Esophagus squamous epithelium (tissue), 5 donors: Measurements from ENCODE around the gene SLC9A7. TPM values are rescaled to one million over a fixed set of nuclear protein-coding genes. Genes with fewer than 3 reads are reported as not detected.

Source experiments
- DNase-seq: peaks from one replicate; lab custom pipeline; 2025; lab: John Stamatoyannopoulos, UW
- H3K27ac ChIP-seq, 4 donors: fragments of 200-600 bp; sonication (generic); one replicate each; pipeline ENCODE4 v1.5.1; 2016 to 2019; ENCODE audit warnings: mild to moderate bottlenecking in 1 of 4
- H3K27me3 ChIP-seq, 4 donors: fragments of 200-600 bp; sonication (generic); 1 replicate in 3 of 4; 2 replicates in 1 of 4; pipeline versions ENCODE4 v1.5.1 to v1.6.0; 2017 to 2021; ENCODE audit warnings: antibody characterized with exemption in 1 of 4
- H3K36me3 ChIP-seq, 3 donors: fragments of 200-600 bp; sonication (generic); one replicate each; pipeline ENCODE4 v1.5.1; 2016 to 2019
- H3K4me1 ChIP-seq, 3 donors: fragments of 200-600 bp; sonication (generic); one replicate each; pipeline ENCODE4 v1.5.1; 2017 to 2019
- H3K4me3 ChIP-seq, 4 donors: fragments of 200-600 bp; sonication (generic); 1 replicate in 3 of 4; 2 replicates in 1 of 4; pipeline ENCODE4 v1.5.1; 2016 to 2019; ENCODE audit warnings: mild to moderate bottlenecking in 2 of 4, moderate library complexity in 1 of 4
- H3K9me3 ChIP-seq, 3 donors: fragments of 200-600 bp; sonication (generic); one replicate each; pipeline ENCODE4 v1.5.1; 2016 to 2019
- CTCF ChIP-seq, 6 experiments: fragments of 450-650 bp in 4 of 6; fragments of 200-600 bp in 2 of 6; sonication (generic) in 2 of 6; IDR thresholded peaks; one replicate each; pipeline ENCODE4 v1.5.1; 2016 to 2019; ENCODE audit warnings: antibody characterized with exemption in 6 of 6, mild to moderate bottlenecking in 4 of 6, moderate library complexity in 4 of 6
- POLR2A ChIP-seq, 4 donors: fragments of 450-650 bp; IDR thresholded peaks; one replicate each; pipeline ENCODE4 v1.6.1; 2017; ENCODE audit warnings: antibody characterized with exemption in 4 of 4, mild to moderate bottlenecking in 4 of 4, moderate library complexity in 3 of 4
- WGBS, 2 donors: methylation state at CpG; one replicate each; pipeline ENCODE4 v1.1.5; 2018; 5-methylcytosine and 5-hydroxymethylcytosine counted together
- intact Hi-C: fragments of 100-400 bp; cut with DNase I; formaldehyde crosslinking; loops from one replicate; pipeline ENCODE4 v1.15.0; 2022
- total RNA-seq, 4 donors: library from RNA; depleted of rRNA; stranded (reverse); fragments of >200 nt; gene quantifications; one replicate each; pipeline ENCODE4 v1.1.0, GENCODE V29; 2016
- donor health status: DM: yes; HTN: yes; CAD: no.

Gene SLC9A7
- total RNA-seq, 4 donors from 2014 or later = 6.4 to 16.4 (median 8.4) TPM

GRCh38 chrX:46573892-46574773, 184.8 kb downstream of the SLC9A7 start:
- no peaks in the 10 kb centered on the region for H3K36me3 ChIP-seq
- H3K27me3 ChIP-seq = no peaks in the 10 kb centered on the region
- no peaks in the 10 kb centered on the region for H3K9me3 ChIP-seq
- peak; percentile 12 for DNase-seq
- WGBS, 2 donors = 76% methylated on average over 50 of the region's 107 CpGs; no CpG with 5 or more reads in 1 of the 2 donors
- intact Hi-C loops = no loop called here
- no peak for TF ChIP-seq CTCF (IDR thresholded peaks at IDR 0.05)
- TF ChIP-seq POLR2A (IDR thresholded peaks at IDR 0.05) = no peak
- peak overlapping the region; percentile 50 to 79 (median 63) for H3K27ac ChIP-seq
- peak overlapping the region; percentile 40 to 68 (median 54) for H3K4me3 ChIP-seq
- peaks cover 0 to 41% (median 0%) of the 10 kb centered on the region in 3 donors for H3K4me1 ChIP-seq

- Histone ChIP-seq H3K27ac (peak within 1 kb of the TSS; percentile 50 to 79 (median 63)), H3K36me3 (no peaks in the 10 kb centered on the region), H3K27me3 (no peaks in the 10 kb centered on the region), H3K4me1 (peaks cover 0 to 41% (median 0%) of the 10 kb centered on the region in 3 donors), H3K4me3 (peak within 1 kb of the TSS; percentile 40 to 68 (median 54)), H3K9me3 (no peaks in the 10 kb centered on the region)
- DNase-seq = no peak
- 39% methylated on average over 10 of the region's 35 CpGs; no CpG with 5 or more reads in 1 of the 2 donors for WGBS, 2 donors
- TF ChIP-seq POLR2A (IDR thresholded peaks at IDR 0.05) (peak in 2 of 4 donors; percentile 26 to 52), CTCF (IDR thresholded peaks at IDR 0.05) (no peak)
- intact Hi-C loops = no loop called here
Measured at GRCh38 chrX:46573331-46573891, 185.5 kb downstream of the SLC9A7 start, which contains the start of gene CHST7. Gene CHST7, plus strand, starts transcription at chrX:46573765. Its CDS starts 167 bp downstream, at chrX:46573932.

- peak overlapping the region in 1 of 4 donors; percentile 79 for H3K27ac ChIP-seq
- H3K36me3 ChIP-seq = no peaks in the 10 kb centered on the region
- no peak overlapping the region for H3K4me3 ChIP-seq
- H3K27me3 ChIP-seq = no peaks in the 10 kb centered on the region
- no peaks in the 10 kb centered on the region for H3K9me3 ChIP-seq
- WGBS, 2 donors = 63 to 78% methylated on average over 5 of the region's 5 CpGs
- intact Hi-C loops = no loop called here
- no peak for DNase-seq
- H3K4me1 ChIP-seq = peaks cover 0 to 35% (median 0%) of the 10 kb centered on the region in 3 donors
- TF ChIP-seq POLR2A (IDR thresholded peaks at IDR 0.05) (no peak), CTCF (IDR thresholded peaks at IDR 0.05) (peak in 2 of 6 experiments; percentile 11 to 17)
Measured at GRCh38 chrX:46572340-46572936, 186.5 kb downstream of the SLC9A7 start.

- intact Hi-C loops = no loop called here
- Histone ChIP-seq H3K4me1 (peaks cover 0 to 28% (median 0%) of the 10 kb centered on the region in 3 donors), H3K9me3 (no peaks in the 10 kb centered on the region), H3K4me3 (no peak overlapping the region), H3K36me3 (no peaks in the 10 kb centered on the region), H3K27me3 (no peaks in the 10 kb centered on the region), H3K27ac (no peak overlapping the region)
- DNase-seq = no peak
- WGBS, 2 donors = 79 to 90% methylated on average over 4 to 9 of the region's 10 CpGs
- TF ChIP-seq CTCF (IDR thresholded peaks at IDR 0.05) = no peak
Measured at GRCh38 chrX:46571423-46572339, 187.2 kb downstream of the SLC9A7 start.
